HG02973 (cell line): ENCODE data around the gene ZNF212.
A peak's percentile ranks its signal among the peaks of the same experiment; 100 is the strongest.

ENCODE experiments used
- ATAC-seq: cut with Tn5 transposase; IDR thresholded peaks from one replicate; pipeline ENCODE4 v1.9.1; 2021; ENCODE audit warnings: moderate library complexity; ENCODE audit not compliant: unreplicated experiment

Gene ZNF212

GRCh38 chr7:149239345-149240143, at the start of gene ZNF212:
ZNF212 (plus strand) TSS chr7:149239651; CDS start chr7:149239779, 128 bp downstream.
- ATAC-seq: peak; percentile 98

GRCh38 chr7:149191851-149192250, 47.6 kb upstream of the ZNF212 start:
- ATAC-seq: no peak

- ATAC-seq: no peak
Measured at GRCh38 chr7:149194799-149195179, 44.7 kb upstream of the ZNF212 start.

DNA sequence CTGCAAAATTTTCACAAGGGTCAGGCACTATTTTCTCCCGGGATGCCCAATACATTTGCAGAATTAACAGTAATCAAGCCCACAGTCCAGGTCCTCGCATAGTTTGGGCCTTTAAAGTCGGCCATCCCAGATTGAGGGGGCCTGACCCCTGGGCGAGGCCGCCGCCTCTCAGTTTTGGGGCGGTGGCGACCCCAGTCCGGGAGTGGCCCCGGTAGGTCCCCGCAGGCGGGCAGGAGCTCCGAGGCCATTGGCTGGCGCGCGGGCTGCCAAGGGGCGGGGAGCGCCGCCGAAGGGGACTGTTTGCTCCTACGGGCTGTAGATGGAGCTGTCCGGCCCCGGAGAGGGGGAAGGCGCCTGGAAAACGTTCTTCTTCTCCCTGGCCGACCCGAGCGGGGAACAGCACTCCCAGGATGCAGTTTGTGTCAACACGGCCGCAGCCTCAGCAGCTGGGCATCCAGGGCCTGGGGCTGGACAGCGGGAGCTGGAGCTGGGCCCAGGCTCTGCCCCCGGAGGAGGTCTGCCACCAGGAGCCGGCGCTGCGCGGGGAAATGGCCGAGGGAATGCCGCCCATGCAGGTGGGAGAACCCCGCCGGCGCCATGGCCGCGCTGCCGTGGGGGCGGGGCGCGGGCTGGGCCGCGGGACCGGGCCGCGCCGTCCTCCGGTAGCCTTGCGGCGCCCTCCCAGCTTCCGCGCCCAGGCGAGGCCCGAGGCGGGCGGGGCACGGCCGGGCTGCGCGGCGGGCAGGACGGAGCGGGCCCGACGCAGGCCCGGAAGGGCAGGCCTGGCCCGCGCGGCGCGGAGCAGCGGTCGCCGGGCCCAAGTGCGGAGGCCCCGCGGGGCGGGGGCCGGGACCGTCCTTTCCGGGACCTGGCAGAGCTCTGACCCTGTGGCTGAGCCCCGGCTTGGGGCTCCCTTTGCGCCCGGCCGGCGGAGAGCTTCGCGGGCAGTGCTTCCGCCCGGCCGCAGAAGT, 44.0 kb upstream of the ZNF212 start, which contains the start of gene ZNF282:
Gene ZNF282 (plus strand): TSS at position 367 of the 971 bp plus-strand sequence. CDS start 44 bp downstream, at position 411.
- peak; percentile 94 for ATAC-seq

- no peak for ATAC-seq
Measured at GRCh38 chr7:149196151-149196704, 43.2 kb upstream of the ZNF212 start.

DNA sequence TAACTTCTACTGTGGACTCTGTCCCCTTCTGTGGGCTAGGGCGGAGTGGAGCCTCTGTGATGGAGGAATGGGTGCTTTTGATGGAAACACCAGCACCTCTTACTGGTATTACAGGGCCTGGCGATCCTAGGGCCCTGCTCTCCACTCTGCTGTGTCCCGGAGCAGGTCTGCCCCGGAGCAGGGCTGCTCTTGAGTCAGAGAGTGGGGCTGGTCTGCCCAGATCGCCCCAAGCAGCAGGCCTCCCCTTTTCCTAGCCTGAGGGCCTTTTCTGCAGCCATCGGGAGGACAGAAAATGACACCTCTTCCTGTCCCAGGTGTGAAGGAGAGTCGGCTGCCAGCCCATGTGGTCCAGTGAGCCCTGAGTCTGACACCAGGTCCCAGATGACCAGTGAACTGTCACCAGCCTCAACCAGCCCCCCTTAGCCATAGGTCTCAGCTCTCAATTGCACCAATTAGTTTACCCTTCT, 42.7 kb upstream of the ZNF212 start:
- no peak for ATAC-seq

- ATAC-seq: no peak
Measured at GRCh38 chr7:149197675-149198074, 41.8 kb upstream of the ZNF212 start.

DNA sequence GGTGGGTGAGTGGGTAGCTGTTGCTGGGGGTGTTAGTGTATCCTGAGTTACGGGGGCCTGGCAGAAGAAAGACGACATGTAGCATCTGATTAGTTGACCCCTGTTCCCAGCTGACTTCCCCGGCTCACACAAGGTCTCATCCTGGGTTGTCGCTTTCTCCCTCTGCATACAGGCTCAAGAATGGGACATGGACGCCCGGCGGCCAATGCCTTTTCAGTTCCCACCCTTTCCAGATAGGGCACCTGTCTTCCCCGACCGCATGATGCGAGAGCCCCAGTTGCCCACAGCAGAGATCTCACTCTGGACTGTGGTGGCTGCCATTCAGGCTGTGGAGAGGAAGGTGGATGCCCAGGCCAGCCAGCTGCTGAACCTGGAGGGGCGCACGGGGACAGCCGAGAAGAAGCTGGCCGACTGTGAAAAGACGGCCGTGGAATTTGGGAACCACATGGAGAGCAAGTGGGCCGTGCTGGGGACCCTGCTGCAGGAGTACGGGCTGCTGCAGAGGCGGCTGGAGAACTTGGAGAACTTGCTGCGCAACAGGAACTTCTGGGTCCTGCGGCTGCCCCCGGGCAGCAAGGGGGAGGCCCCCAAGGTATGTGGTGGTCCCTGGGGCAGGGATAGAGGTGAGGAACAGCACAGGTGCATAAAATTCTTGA, 41.2 kb upstream of the ZNF212 start:
- no peak for ATAC-seq

DNA sequence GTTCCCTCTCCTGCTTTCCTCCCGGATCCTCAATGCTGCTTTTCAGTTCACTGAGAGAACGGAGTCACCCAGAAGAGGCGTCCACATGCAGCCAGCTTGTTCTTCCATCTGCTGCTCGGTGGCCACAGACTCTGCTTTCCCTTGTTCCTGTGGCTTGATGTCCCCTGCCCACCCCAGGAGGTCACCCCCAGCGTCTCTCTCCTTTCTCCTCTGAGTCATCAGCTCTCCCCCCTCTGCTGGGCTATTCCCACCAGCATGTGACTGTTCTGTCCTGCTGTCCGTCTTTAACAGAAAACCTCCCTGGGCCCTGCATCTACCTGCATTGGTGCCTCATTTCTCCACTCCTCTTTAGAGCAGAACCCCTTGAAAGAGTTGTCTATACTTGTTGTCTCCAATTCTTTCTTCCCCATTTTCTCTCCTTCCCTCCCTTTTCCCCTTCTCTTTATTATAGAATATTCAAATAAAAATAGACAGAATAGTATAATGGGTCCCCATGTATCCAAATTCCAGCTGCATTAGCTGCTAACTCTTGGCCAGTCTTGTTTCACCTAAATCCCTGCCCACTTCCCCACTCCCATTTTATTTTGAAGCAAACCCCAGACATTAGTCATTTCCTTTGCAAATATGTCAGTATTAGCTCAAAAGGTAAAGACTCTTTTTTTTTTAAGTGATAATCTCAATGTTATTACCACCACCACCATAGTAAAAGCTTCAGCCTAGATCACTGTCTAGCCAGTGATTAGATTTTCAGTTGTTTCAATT, 40.0 kb upstream of the ZNF212 start:
- no peak for ATAC-seq

- ATAC-seq: no peak
Measured at GRCh38 chr7:149202831-149203231, 36.6 kb upstream of the ZNF212 start.

GRCh38 chr7:149205690-149206381, 33.6 kb upstream of the ZNF212 start:
- ATAC-seq: no peak

- ATAC-seq: no peak
Measured at GRCh38 chr7:149207324-149208035, 32.0 kb upstream of the ZNF212 start.

DNA sequence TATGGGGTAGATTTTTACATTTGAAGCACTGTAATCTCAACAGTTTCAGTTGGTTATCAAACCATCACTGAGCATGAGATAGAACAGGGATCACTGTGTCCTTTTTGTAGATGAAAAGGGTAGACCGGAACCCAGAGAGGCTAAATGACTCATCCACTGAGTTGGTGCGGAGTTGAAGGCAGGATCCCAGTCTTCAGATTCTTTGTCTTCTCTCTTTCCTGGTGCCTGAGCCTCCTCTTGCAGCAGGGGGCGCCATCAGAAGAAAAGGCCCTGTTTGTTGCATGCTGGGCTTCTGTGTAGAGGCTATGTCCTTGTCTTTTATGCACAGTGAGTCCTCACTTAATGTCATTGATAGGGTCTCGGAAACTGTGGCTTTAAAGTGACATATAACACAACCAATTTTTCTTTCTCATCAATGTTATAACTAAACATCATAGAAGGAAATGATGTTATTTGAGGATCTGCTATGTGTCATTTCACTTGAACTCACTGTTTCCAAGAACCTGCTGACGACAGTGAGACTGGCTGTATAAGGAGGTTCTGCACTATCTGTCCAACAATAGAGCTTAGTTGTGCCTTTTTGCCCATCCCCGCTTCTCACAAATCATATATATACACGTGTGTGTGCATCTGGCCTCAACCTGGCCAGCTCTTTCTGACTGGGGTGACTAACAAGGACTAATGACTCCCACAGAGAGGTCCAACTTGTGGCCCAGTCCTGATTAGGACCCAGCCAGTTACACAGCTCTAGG, 29.8 kb upstream of the ZNF212 start:
- ATAC-seq: no peak

GRCh38 chr7:149210551-149210950, 28.9 kb upstream of the ZNF212 start:
- no peak for ATAC-seq

DNA sequence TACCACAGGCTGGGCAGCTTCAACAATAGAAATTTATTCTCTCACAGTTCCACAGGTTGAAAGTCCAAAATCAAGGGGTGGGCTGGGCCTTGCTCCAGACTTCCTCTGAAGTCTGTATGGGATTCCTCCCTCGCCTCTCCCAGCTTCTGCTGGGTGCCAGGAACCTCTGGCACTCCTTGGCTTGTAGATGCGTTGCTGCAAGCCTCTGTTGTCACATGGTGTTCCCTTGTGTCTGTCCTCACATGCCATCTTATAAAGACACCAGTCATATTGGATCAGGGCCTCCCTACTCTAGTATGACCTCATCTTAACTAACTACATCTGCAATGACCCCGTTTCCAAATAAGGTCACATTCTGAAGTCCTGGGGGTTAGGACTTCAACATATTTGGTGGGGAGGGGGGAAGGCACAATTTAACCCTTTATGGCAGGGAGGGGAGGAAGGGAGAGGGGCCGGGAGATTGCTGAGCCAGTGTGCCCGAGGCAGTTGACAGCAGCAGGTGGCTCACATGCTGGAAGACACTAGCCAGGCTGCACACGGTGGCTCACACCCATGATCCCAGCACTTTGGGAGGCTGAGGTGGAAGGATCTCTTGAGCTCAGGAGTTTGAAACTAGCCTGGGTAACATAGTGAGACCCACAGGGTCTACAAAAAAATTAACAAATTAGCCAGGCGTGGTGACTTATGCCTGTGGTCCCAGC, 25.3 kb upstream of the ZNF212 start:
- ATAC-seq: no peak

DNA sequence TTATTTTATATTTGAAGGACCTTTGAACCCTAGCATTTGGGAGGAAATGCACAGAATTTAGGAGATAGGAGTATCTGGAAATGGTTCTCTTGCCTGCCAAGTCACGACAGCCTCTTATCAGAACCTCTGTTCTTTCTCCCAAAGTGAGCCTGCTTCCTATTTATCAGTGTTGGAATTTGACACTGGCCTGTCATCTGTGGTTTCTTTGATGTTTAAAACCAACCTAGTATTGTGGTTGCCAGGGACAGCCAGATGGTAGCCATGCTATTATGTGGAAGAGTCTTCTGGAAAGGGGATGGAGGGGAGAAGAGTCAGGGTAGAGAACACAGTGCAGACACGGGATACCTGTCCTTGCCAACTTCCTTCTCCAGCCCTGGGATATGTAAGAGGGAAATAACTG, 23.0 kb upstream of the ZNF212 start:
- ATAC-seq: no peak

GRCh38 chr7:149217570-149217969, 21.9 kb upstream of the ZNF212 start:
- no peak for ATAC-seq
